ENCODE data around the gene TEX50.
"Not testable (repeated sequence)": the region's sequence is repeated elsewhere in the genome, so short reads cannot be mapped to it uniquely, and the experiment has no call there.

The TEX50 gene

GRCh38 chr1:173635116-173635515, at the start of gene TEX50:
TEX50 (plus strand) TSS chr1:173635338; CDS start chr1:173635522, 184 bp downstream.
- no peak for DNase-seq

GRCh38 chr1:173590557-173590956, 44.6 kb upstream of the TEX50 start:
- DNase-seq: no peak

GRCh38 chr1:173591138-173591537, 44.0 kb upstream of the TEX50 start:
- not testable (repeated sequence) for DNase-seq

- no peak for DNase-seq
Measured at GRCh38 chr1:173596097-173596825, 38.9 kb upstream of the TEX50 start.

GRCh38 chr1:173601588-173601987, 33.5 kb upstream of the TEX50 start:
- no peak for DNase-seq

GRCh38 chr1:173603056-173603591, 32.0 kb upstream of the TEX50 start, which contains the start of gene SLC9C2:
SLC9C2 (minus strand) TSS chr1:173603072; CDS start chr1:173601776, 1,296 bp downstream.
- DNase-seq: no peak

- no peak for DNase-seq
Measured at GRCh38 chr1:173608503-173609216, 26.5 kb upstream of the TEX50 start.

- not testable (repeated sequence) for DNase-seq
Measured at GRCh38 chr1:173613086-173613485, 22.1 kb upstream of the TEX50 start.

GRCh38 chr1:173616859-173617258, 18.3 kb upstream of the TEX50 start:
- peak; percentile 15 for DNase-seq

- no peak for DNase-seq
Measured at GRCh38 chr1:173627269-173627668, 7.9 kb upstream of the TEX50 start.

- no peak for DNase-seq
Measured at GRCh38 chr1:173628888-173629287, 6.2 kb upstream of the TEX50 start.

- DNase-seq: not testable (repeated sequence)
Measured at GRCh38 chr1:173637236-173638042, 2.3 kb downstream of the TEX50 start.

GRCh38 chr1:173638043-173639021, 3.2 kb downstream of the TEX50 start:
- DNase-seq: no peak

- DNase-seq: no peak
Measured at GRCh38 chr1:173639102-173639501, 4.0 kb downstream of the TEX50 start.

- DNase-seq: not testable (repeated sequence)
Measured at GRCh38 chr1:173642450-173643139, 7.5 kb downstream of the TEX50 start.

GRCh38 chr1:173646656-173647055, 11.5 kb downstream of the TEX50 start:
- DNase-seq: no peak

- DNase-seq: no peak
Measured at GRCh38 chr1:173648880-173649605, 13.9 kb downstream of the TEX50 start.

GRCh38 chr1:173660306-173660705, 25.2 kb downstream of the TEX50 start:
- no peak for DNase-seq

GRCh38 chr1:173661271-173661670, 26.1 kb downstream of the TEX50 start:
- no peak for DNase-seq

GRCh38 chr1:173661763-173662162, 26.6 kb downstream of the TEX50 start:
- DNase-seq: no peak

Measured in activated CD4-positive, alpha-beta T cell treated with anti-CD3 and anti-CD28 coated beads, Interleukin-10, Interleukin-2, amounts not matched to agents 100 ng/mL and 50 ng/mL, durations not matched to agents 16 hours and 8 hours (primary cell).